CD4-positive, alpha-beta T cell treated with Interleukin-17A for 1 hour (primary cell): ENCODE results near the gene TRUB1.
"Not testable (repeated sequence)": the region's sequence is repeated elsewhere in the genome, so short reads cannot be mapped to it uniquely, and the experiment has no call there.

ENCODE experiments used
- DNase-seq: peaks from one replicate; pipeline ENCODE4 v3.0.0-alpha.2; 2020

The TRUB1 gene

DNA sequence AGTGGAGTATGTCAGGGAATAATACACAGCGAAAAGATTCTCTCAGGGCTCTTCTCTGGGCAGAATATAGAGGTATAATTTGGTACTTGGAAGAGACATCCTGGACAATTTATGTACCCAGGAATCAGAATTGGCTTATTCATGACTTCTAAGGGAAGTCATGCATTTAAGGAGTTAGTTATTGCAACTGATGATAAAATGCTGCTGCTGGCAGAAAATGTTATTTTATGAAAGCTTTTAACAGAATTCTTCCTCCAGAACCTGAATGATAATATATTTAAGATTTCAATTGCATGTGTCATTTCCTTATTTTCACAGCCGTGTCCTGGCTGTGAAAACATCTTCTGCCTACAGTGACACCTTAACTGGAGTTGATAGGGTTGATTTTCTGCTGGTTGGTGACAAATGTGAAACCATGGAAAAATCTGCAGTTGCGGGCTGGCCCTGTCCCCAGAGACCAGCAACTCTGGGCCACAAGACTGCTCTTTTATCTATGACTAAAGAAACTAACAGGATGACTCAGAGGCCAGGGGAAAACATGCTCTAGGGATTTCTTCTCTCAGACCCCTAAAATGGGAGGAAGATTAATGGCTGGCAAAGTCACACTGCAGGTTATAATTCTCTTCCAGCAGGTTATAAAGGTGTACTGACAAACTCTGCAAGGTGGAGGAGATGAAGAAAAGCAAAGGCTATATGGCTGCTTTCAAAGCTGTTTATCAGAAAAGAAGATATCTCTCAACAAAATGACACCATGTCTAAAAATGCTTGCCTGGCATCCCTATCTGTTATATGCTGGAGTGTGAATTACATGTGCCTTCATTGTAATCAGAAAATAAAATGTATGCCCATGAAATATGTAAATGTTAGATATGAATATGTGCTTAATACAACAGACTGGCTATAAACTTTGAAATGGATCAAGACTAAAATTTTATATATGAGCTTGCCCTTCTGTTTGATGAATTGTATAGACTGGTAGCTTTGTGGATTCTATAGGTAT lies 12.1 kb upstream of the TRUB1 start:
- no peak for DNase-seq

DNA sequence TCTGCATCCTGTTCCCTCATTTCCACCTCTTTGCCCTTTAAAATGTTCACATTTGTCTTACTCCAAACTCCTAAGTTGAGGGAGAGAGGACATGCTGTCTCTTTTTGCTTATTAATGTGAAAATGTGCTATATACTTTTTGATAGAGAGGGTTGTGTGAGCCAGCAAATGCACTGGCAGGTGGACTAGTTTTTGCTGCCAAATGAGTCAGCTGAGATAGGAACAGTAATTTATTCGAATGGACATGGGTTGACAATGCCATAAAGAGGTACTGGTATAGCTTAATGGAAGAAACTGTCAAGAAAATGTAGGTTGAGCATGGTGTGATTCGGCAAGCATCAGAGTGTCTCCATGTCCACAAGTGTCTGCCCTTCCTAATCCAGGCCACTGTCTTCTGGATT lies 9.2 kb upstream of the TRUB1 start:
- DNase-seq = no peak

DNA sequence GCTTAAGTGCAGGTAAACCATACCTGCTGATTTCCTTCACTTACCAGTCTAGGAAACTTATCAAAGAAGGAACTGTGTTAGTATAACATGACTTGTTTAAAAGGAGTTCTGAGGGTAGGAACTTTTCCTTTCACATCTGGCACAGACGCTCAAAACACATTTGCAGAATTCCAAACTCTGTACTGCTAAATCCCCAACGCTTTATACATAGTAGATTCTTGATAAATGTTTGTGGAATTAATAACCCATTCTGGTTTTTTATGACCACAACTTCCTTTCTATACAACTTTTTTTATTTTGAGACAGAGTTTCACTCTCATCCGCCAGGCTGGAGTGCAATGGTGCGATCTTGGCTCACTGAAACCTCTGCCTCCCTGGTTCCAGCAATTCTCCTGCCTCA lies 7.7 kb upstream of the TRUB1 start:
- no peak for DNase-seq

DNA sequence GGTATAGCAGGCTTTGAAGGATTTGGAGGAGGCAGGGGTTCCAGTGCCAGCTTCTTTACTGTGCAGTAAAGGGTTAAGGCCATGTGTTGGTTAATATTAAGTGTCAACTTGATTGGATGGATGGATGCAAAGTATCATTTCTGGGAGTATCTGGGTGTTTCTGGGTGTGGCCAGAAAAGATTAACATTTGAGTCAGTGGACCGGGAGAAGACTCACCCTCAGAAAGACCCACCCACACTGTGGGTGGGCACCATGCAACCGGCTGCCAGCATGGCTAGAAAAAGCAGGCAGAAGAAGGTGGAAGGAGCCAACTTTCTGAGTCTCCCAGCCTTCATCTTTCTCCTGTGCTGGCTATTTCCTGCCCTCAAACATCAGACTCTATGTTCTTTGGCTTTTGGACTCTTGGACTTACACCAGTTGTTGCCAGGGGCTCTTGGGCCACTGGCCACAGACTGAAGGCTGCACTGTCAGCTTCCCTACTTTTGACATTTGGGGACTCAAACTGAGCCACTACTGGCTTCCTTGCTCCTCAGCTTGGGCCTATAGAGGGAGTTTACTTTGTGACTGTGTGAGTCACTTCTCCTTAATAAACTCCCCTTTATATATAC lies 6.8 kb upstream of the TRUB1 start:
- DNase-seq = no peak

DNA sequence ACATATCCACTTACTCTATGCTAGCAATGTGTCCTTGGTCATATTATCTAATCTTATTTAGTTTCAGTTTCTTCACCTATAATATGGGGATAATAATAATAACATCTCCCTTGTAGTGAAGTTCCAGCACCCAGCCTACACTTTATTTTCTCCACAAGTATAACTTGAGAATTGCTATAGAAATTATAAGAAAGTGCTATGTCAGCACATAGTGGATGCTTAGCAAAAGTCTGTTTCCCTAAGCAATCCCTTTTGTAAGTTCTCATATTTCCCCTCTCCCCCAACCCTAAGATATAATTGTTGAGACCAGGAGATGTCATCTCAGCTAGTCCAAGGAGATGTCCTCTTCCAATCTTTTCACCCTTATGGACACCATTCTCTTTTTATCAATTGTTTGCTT lies 5.8 kb upstream of the TRUB1 start:
- no peak for DNase-seq

DNA sequence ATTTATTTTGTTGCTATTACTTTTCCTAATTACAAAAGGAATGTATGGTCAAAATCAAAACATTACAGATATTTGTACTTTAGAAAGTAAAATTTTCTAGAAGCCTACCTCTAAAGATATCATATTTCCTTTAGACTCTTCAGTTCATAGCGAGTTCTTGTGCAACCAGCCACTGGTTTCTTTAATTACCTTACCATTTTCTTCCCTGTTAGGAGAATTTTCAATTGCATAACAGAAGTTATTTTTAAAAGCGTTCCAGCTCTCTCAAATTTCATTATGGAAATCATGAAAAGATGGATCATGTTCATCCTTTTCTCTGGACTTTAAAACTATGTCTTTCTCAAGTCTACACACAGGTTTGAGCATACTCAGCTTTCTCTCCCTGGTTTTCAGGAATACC lies 5.0 kb upstream of the TRUB1 start:
- no peak for DNase-seq

DNA sequence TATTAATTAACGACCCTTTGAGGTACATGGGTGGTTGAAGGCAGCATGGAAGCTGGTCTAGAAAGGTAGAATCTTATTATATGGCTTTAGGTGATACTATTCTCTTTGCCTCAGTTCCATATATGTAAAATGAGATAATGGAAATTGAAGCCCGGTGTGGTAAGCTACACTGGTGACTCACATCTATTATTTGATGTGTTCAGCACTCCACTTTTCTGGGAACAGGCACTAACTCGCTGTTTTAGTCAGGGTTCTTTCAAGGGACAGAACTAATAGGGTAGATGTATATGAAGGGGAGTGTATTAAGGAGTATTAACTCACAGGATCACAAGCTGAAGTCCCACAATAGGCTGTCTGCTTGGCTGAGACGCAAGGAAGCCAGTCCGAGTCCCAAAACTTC lies 4.4 kb upstream of the TRUB1 start:
- DNase-seq = no peak

DNA sequence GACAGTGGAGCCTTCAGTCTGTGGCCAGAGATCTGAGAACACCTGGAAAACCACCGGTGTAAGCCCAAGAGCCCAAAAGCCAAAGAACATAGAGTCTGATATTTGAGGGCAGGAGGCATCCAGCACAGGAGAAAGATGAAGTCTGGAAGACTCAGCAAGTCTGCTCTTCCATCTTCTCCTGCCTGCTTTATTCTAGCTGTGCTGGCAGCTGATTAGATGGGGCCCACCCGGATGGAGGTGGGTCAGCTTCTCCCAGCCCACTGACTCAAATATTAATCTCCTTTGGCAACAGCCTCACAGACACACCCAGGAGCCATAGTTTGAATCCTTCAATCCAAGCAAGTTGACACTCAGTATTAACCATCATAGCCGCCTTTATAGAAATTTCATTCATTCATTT lies 4.0 kb upstream of the TRUB1 start:
- DNase-seq = not testable (repeated sequence)

DNA sequence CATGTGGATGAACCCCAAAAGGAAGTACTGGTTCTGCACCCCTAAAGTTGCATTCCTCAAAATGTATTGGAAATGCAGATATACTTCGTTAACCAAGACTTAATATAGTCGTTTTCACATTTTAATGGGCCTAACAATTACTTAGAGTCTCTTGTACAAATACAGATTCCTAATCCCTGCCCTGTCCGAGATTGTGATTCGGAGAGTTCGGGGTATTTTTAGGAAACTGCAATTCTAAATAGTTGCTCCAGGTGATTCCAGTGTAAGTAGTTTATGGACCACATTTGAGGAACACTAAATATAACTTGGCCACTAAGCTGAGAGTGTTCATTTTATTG lies 830 bp downstream of the TRUB1 start:
- no peak for DNase-seq

DNA sequence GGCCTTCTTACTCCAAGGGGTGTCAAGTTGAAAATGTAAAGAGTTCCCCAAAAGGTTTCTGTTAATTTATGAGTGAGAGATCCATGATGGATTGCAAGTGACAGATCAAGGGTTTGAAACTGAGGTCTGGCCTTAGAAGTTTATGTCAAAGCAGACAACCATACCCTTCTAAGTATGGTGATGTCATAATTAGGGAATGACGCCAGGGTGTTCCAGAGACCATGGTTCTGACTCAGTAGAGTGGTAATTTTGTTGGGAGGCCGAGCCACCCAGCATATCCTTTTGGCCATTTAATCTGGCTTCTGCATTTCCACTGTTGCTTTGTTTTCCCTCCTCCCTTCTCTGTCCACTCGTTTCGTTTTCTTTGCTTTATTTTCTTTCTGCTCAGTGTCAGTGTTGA lies 2.7 kb downstream of the TRUB1 start:
- no peak for DNase-seq

DNA sequence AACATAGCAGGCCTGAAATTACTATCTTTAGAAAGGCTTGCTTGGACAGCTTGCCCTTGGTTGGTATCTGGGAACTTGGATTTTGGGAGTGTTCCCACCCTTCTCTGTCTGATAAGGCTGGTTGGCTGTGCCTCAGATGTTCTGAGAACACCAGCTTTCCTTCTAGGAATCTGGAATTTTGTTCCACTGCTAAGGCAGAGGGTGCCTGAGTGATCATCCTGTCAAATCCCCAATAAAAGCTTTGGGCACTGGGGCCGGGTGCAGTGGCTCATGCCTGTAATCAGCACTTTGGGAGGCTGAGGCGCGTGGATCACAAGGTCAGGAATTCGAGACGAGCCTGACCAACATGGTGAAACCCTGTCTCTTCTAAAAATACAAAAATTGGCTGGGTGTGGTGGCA lies 5.0 kb downstream of the TRUB1 start:
- DNase-seq = no peak

DNA sequence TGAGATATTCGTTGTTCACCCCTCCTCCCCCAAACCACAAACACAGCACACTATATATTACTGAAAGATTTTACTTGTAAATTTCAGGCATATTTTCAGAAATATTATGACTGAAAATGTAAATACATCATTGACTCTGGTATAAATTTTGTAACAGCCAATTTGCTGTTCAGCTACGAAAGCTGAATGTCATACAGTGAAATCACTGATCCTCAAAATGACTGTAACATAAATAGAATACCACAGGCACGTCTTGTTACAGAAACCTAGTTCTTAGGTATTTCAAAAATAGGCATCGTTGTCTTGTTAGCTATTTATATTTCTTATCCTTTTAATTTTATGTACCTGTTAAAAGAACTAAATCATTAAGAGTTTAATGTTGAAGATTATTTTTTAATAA lies 15.1 kb downstream of the TRUB1 start:
- DNase-seq = no peak

DNA sequence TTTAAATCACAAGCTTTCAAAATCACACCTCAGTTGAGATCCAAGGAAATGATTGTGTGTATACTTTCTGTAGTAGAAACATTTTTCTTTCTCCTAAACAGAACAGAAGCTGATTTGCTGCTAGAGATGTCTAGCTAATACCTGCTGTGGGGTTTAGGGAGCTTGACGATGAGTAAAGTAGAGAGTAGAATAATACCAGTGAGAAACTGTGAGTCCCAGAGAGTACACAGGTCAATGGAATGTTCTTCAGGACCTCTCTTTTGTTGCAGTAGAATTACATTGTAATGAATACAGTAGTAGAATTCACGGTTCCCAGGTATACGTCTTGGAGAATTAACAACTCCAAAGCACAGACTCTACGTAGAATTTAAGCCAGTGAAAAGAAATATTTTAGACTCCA lies 18.0 kb downstream of the TRUB1 start:
- DNase-seq = no peak

DNA sequence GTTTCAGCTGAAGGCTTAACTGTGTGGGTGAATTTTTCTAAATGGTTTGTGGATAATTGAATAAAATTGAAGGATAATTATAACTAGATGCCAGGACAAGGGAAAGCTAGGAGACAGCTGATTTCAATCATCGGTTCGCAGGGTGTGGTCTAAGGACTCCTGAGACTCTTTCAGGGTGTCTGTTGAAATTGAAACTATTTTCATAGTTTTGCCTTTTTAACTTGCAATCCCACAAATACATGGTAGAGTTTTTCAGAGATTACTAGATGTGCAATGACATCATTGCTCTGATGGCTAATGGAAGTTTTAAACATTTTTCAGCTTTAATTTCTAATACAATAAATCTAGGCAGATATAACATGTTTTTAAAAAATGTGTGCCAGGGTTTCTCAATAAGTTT lies 18.5 kb downstream of the TRUB1 start:
- DNase-seq = no peak

DNA sequence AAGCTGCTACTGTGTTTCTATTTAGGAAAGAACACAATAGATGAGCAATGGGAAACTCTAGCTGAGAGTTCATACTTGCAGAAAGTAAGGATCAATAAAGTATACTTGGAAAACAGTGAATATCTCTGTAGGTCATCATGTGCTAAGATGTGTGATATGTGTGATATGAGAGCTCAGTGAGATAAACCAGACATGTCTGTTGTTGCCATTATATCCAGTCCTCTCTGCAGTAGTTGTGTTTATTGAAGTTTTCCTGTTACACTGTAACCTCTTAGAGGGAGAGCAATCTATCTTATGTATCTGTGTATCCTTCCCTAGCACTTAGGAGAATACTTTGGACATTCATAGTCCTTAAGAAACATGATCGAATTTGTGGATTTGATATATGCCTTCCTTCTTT lies 19.1 kb downstream of the TRUB1 start:
- DNase-seq = no peak

DNA sequence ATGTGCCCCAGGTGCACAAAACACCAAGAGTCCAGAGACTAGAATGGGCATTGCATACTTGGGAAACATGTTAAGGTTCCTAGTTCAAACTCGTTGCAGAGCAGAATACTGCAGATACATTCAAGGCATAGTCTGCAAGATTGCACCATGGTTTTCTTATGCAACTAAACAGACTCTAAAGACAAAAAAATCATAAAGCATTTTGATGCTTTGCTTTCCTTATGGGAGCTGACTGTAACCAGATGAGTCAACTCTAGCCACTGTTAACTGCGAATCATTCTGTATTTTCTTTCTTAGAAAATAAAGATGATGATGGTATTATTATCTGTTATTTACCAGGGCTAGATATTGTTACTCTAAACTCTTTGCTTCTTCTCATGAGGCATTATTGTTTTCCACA lies 19.7 kb downstream of the TRUB1 start:
- no peak for DNase-seq

DNA sequence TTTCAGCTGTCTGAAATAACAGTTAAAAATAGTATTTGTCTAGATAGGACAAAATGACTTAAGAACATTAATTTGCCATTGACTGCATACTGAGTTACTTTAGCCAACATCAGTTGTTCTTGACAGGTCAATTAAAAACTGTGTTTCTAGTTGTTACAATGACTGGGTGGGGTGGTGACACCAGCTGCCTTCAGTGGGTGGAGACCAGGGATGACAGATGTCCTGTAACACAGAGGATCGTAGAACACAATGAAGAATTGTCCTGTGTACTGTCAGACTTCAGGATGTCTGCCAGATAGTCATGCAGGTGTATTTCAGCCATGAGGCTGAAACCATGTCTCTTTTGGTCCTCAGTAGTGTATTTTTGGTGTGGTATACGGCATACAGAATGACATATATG lies 24.4 kb downstream of the TRUB1 start:
- no peak for DNase-seq

DNA sequence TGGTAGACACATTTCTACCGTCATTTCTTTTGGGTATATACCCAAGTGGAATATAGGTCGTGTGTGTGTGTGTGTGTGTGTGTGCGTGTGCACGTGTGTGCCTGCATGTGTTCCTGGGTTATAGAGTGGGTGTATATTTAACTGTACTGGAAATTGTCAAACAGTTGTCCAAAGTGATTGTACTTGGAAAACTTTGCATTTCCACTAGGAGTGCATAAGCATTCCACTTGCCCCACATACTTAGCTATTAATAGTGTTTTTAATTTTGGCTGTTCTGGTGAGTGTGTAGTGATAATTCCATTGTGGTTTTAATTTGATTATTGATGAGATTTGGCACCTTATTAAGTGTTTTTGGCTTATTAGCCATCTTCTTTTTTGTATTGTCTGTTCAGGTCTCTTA lies 25.9 kb downstream of the TRUB1 start:
- DNase-seq = no peak

DNA sequence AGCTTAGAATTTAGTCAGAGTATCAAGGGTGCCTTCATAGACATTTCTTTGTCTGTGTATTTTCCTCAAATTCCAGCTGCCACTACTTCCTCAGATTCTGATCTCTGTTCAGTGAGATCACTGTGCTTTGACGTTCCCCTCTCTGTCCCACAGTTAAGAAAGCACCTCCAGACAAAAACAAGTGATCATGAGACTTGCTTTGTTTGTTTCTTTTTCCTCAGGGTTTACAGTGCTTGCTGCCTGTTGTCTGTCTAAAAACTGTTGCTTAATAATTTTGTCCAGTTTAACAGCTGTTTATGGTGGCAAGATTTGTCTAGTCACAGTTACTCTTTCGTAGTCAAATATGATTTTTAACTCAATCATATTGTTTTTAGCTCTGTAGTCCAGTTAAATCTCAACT lies 29.1 kb downstream of the TRUB1 start:
- DNase-seq = no peak

DNA sequence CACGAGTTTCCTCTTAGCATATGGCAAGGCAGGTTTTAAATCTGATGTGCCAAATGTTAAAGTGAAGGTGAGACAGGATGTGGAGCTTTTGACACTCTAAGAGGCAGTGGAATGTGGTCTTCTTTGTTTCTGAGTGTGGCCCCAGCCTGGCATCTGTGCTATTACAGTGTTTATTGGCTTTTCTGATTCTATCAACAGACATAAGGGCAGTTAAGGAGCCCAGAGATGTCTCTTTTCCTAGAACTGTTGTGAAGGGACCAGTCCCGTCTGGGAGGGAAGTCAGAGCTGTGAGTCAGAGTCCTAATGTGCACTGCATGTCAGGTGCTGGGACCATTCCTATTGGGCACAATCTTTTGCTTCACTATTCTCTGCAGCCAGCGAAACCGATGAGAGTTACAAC lies 32.5 kb downstream of the TRUB1 start:
- peak; percentile 2 for DNase-seq

DNA sequence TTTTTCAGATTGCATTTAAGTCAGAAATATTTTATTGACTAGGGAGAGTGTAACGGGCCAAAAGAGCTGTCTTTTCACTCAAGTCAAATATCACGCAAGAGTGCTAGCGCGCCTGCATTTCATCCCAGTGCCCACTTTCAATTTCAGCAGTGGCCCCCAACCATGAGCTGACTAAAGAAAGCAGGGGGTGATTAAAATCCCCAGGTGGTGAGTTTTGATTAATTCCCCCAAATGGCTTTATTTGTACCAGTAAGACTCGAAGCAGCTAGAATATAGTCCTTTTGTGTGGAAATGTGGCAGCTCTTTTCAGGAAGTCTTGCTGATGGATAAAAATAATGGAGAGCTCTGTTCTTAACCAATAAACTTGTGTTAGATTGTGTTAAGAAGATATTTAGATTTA lies 35.3 kb downstream of the TRUB1 start:
- no peak for DNase-seq

DNA sequence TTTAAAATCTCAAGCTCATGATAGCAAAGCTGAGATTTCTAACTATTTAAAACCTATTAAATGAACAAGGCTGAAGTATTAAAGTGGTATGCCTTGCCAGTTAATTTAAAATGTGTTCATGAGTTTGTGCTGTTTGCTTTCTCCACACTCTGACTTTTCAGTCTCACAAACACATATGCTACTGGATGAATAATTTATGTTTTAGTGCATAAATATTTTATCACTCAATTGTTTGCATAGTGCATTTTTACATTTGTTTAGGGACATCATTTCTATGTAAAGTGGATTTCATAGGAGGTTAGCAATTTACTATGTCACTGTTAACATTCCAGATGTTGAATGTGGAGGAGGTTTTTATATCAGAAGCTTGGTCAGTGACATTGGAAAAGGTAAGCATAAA lies 36.0 kb downstream of the TRUB1 start:
- DNase-seq = no peak

DNA sequence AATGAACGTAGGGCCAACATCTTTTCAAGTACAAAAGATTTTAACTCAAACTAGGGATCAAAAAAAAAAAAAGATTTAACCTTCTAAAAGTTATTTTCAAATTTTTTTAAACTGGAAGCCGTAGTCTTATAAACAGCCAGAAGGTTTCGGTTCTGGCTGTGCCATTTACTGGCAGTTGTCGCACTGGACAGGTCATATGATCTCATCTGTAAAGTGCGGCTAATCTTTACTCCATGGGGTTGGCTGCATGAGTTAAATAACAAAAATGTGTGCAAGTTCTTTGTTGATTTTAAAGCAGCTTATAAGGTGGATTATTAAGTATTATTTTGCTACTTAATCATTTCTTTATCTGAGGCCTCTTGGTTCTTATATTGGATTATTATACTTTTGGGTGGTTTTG lies 36.6 kb downstream of the TRUB1 start:
- no peak for DNase-seq

DNA sequence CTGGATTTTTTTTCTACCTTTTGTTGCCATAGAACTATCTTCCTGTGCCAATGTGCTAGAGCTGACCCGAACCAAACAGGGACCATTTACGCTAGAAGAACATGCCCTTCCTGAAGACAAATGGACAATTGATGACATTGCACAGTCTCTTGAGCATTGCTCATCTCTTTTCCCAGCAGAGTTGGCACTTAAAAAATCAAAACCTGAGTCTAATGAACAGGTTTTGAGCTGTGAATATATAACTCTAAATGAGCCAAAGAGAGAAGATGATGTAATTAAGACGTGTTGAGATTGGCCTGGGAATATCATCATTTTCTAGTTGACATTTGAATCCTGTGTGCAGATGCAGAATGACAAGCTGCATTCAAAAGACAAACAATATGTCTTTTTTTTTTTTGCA lies 37.1 kb downstream of the TRUB1 start:
- DNase-seq = no peak

DNA sequence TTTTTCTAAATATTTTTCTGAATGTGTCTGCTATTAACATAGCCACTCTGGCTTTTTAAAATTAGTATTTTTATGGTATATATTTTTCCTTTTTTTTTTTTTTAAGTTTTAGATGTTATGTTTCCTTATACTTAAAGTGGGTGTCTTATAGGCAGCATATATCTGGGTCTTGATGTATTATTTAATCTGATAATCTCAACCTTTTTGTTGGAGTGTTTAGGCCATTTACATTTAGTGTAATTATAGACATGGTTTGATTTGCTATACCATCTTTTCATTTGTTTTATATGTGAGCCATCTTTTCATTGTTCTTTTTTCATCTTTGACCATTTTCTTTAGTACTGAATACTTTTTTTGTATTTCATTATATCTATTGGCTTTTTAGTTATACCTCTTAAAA lies 45.0 kb downstream of the TRUB1 start:
- DNase-seq = no peak
